GM13976 (cell line): ENCODE results near the gene MRPL11.

Experiments
- DNase-seq: peaks from one replicate; pipeline ENCODE4 v3.0.0; 2012; ENCODE audit warnings: low spot score
- in situ Hi-C: fragments of 300-500 bp; cut with MboI; formaldehyde crosslinking; loops from one replicate; pipeline ENCODE4 v1.12.0; 2022; ENCODE audit warnings: low sequenced_read_pairs, mixed read lengths, inconsistent platforms; ENCODE audit not compliant: unreplicated experiment
- TF ChIP-seq, protein P1 (sequence below): IDR thresholded peaks from 2 replicates; pipeline ENCODE4 v1.5.1; 2012; ENCODE audit warnings: borderline replicate concordance, mild to moderate bottlenecking; ENCODE audit not compliant: insufficient read depth; ENCODE audit errors: extremely low read depth, missing control alignments, control extremely low read depth

The MRPL11 gene

GRCh38 chr11:66438504-66439466, at the start of gene MRPL11:
Gene MRPL11 (minus strand): TSS chr11:66438848. CDS start chr11:66438754, 94 bp downstream.
- in situ Hi-C loops: no loop called here
- peak; percentile 96 for DNase-seq
- TF ChIP-seq, protein P1, sequence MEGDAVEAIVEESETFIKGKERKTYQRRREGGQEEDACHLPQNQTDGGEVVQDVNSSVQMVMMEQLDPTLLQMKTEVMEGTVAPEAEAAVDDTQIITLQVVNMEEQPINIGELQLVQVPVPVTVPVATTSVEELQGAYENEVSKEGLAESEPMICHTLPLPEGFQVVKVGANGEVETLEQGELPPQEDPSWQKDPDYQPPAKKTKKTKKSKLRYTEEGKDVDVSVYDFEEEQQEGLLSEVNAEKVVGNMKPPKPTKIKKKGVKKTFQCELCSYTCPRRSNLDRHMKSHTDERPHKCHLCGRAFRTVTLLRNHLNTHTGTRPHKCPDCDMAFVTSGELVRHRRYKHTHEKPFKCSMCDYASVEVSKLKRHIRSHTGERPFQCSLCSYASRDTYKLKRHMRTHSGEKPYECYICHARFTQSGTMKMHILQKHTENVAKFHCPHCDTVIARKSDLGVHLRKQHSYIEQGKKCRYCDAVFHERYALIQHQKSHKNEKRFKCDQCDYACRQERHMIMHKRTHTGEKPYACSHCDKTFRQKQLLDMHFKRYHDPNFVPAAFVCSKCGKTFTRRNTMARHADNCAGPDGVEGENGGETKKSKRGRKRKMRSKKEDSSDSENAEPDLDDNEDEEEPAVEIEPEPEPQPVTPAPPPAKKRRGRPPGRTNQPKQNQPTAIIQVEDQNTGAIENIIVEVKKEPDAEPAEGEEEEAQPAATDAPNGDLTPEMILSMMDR: peak; percentile 91

GRCh38 chr11:66484806-66485380, 46.2 kb upstream of the MRPL11 start:
- in situ Hi-C loops: no loop called here
- no peak for DNase-seq

GRCh38 chr11:66480117-66480938, 41.7 kb upstream of the MRPL11 start, which contains the start of gene DPP3:
Gene DPP3 (plus strand): TSS chr11:66480434. CDS start chr11:66482201, 1,767 bp downstream.
- in situ Hi-C loops: no loop called here
- TF ChIP-seq, protein P1: no peak
- DNase-seq: peak; percentile 100

More at GRCh38 chr11:66484806-66485380, 46.2 kb upstream of the MRPL11 start:
- TF ChIP-seq, protein P1: no peak

- no peak for DNase-seq
- TF ChIP-seq, protein P1: no peak
- in situ Hi-C loops: no loop called here
Measured at GRCh38 chr11:66479394-66480116, 40.9 kb upstream of the MRPL11 start.

DNA sequence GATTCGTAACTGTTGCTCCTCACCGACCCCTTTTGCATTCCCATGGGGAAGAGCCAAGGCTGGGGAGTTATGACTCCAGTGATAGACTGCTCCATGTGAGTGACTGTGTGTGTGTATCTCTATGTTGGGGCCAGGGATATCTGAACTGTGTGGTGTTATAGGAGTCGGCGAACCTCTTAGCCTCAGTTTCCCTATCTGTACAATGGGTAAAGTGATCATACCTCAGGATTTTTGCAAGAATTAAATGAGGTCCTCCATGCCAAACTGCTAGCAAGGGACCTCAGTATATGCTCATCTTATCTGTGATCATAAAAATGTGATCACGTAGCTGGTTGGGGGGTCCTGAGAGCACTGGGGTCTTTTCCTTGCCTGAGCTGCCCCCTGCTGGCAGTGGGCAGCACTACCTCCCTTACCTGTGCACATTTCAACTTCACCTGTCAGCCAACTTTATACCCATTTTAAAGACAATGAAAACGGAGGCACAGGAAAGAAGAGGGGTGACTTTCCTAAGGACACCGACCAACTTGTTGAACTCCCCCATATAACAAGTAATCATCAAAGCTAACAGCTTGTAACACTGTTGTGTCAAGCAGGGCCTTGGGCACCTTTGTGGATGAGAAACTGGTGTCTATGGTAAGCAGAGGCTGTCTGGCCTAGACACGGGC, 40.2 kb upstream of the MRPL11 start:
- in situ Hi-C loops: no loop called here
- TF ChIP-seq, protein P1: peak; percentile 76
- DNase-seq: peak; percentile 72
